NOMO-1 treated with DMSO at 0.1 percent for 48 hours (cell line): ENCODE measurements around the gene ARHGDIA.

Experiments
- DNase-seq: peaks from one replicate; lab custom pipeline; 2025; ENCODE audit not compliant: unreplicated experiment; lab: John Stamatoyannopoulos, UW

The ARHGDIA gene

GRCh38 chr17:81906476-81907218 is 35.5 kb upstream of the ARHGDIA start:
- DNase-seq, result no peak

GRCh38 chr17:81905993-81906392 is 34.9 kb upstream of the ARHGDIA start:
- no peak for DNase-seq

GRCh38 chr17:81905424-81905875 is 34.3 kb upstream of the ARHGDIA start:
- DNase-seq, result no peak

- no peak for DNase-seq
Measured at GRCh38 chr17:81904600-81905423, 33.7 kb upstream of the ARHGDIA start.

- no peak for DNase-seq
Measured at GRCh38 chr17:81903896-81904599, 32.9 kb upstream of the ARHGDIA start.

GRCh38 chr17:81903415-81903831 is 32.3 kb upstream of the ARHGDIA start:
- DNase-seq, result no peak

GRCh38 chr17:81902653-81903414 is 31.7 kb upstream of the ARHGDIA start:
- no peak for DNase-seq

GRCh38 chr17:81902023-81902652 is 31.0 kb upstream of the ARHGDIA start, which contains the start of gene NPB:
Gene NPB (plus strand): TSS chr17:81902238. CDS start chr17:81902278, 40 bp downstream.
- DNase-seq, result no peak

- DNase-seq, result no peak
Measured at GRCh38 chr17:81901167-81902022, 30.3 kb upstream of the ARHGDIA start.

- DNase-seq, result no peak
Measured at GRCh38 chr17:81900181-81900820, 29.2 kb upstream of the ARHGDIA start.

GRCh38 chr17:81899514-81900166 is 28.5 kb upstream of the ARHGDIA start:
- DNase-seq, result no peak

GRCh38 chr17:81898885-81899284 is 27.7 kb upstream of the ARHGDIA start:
- DNase-seq, result no peak

GRCh38 chr17:81898029-81898866 is 27.1 kb upstream of the ARHGDIA start:
- no peak for DNase-seq

GRCh38 chr17:81895400-81895799 is 24.3 kb upstream of the ARHGDIA start:
- no peak for DNase-seq

- no peak for DNase-seq
Measured at GRCh38 chr17:81891303-81891552, 20.1 kb upstream of the ARHGDIA start.

GRCh38 chr17:81890447-81891302 is 19.5 kb upstream of the ARHGDIA start:
- DNase-seq, result no peak

GRCh38 chr17:81889602-81890001 is 18.5 kb upstream of the ARHGDIA start:
- DNase-seq, result no peak
